Transverse colon (tissue), 4 donors: ENCODE data around the gene ATXN8OS.

ENCODE experiments used
- CTCF ChIP-seq, 5 experiments: fragments of 200-600 bp in 3 of 5; fragments of 450-650 bp in 2 of 5; sonication (generic) in 3 of 5; IDR thresholded peaks; 1 replicate in 2 of 5; 2 replicates in 3 of 5; pipeline ENCODE4 v1.5.1; 2016 to 2017; ENCODE audit warnings: antibody characterized with exemption in 5 of 5, inconsistent platforms in 3 of 5, mild to moderate bottlenecking in 2 of 5, moderate library complexity in 1 of 5
- POLR2AphosphoS5 ChIP-seq, 3 donors: sonication (generic); formaldehyde crosslinking; IDR thresholded peaks; one replicate each; pipeline ENCODE4 v1.6.1; 2016; ENCODE audit warnings: antibody characterized with exemption in 3 of 3

GRCh38 chr13:70178346-70178745 lies 70.7 kb downstream of the ATXN8OS start:
- TF ChIP-seq POLR2AphosphoS5 (IDR thresholded peaks at IDR 0.05), result no peak
- no peak for TF ChIP-seq CTCF (IDR thresholded peaks at IDR 0.05)
